ENCODE results near the gene ANTXR2. TPM values are rescaled to one million over a fixed set of nuclear protein-coding genes. Genes with fewer than 3 reads are reported as not detected.

ANTXR2 gene
- total RNA-seq, 2 experiments from 2014 or later, result not detected

GRCh38 chr4:79882806-79883205 lies 190.2 kb downstream of the ANTXR2 start:
- Histone ChIP-seq H3K4me2 (ENCODE audit: low read length) (no peak overlapping the region), H3K27ac (ENCODE audit: low read depth, low read length, poor library complexity, severe bottlenecking) (no peak overlapping the region), H3K79me2 (ENCODE audit: insufficient read depth, low read depth, low read length) (no peaks in the 10 kb centered on the region), H3K9me3 (ENCODE audit: low read length) (no peaks in the 10 kb centered on the region), H3K9me2 (ENCODE audit: insufficient read depth, low read length) (no peaks in the 10 kb centered on the region), H3K36me3 (ENCODE audit: insufficient read depth, low read length) (no peaks in the 10 kb centered on the region), H3K4me3 (ENCODE audit: low read depth, low read length, poor library complexity, severe bottlenecking) (no peak overlapping the region), H2AFZ (ENCODE audit: low read length) (no peak overlapping the region), H4K20me1 (ENCODE audit: insufficient read depth, low read length) (no peaks in the 10 kb centered on the region), H3K4me1 (ENCODE audit: insufficient read depth, low read length, poor library complexity, severe bottlenecking) (no peaks in the 10 kb centered on the region)
- ChIA-PET POLR2A (interaction anchor here (0.7 kb wide), 1 partner anchor 48 kb away, joined by 3 read pairs; no protein-coding TSS in a partner anchor), CTCF (ENCODE audit: unreplicated experiment) (no interaction called here)
- DNase-seq (ENCODE audit: low spot score), result no peak
- no peak for TF ChIP-seq CTCF (conservative IDR thresholded peaks at IDR 0.05; ENCODE audit: low read length)
- no peak for TF ChIP-seq EZH2phosphoT487 (IDR thresholded peaks at IDR 0.05; ENCODE audit: borderline replicate concordance, low read depth, low read length)
- intact Hi-C loops (cut with micrococcal nuclease; ENCODE audit: unreplicated experiment), result no loop called here
- no TSS peak for BruUV-seq (replicated peaks)

- Histone ChIP-seq H3K79me2 (ENCODE audit: insufficient read depth, low read depth, low read length) (no peaks in the 10 kb centered on the region), H2AFZ (ENCODE audit: low read length) (no peak overlapping the region), H3K4me1 (ENCODE audit: insufficient read depth, low read length, poor library complexity, severe bottlenecking) (no peaks in the 10 kb centered on the region), H3K9me3 (ENCODE audit: low read length) (no peaks in the 10 kb centered on the region), H3K4me2 (ENCODE audit: low read length) (no peak overlapping the region), H4K20me1 (ENCODE audit: insufficient read depth, low read length) (no peaks in the 10 kb centered on the region), H3K9me2 (ENCODE audit: insufficient read depth, low read length) (no peaks in the 10 kb centered on the region), H3K27ac (ENCODE audit: low read depth, low read length, poor library complexity, severe bottlenecking) (no peak overlapping the region), H3K4me3 (ENCODE audit: low read depth, low read length, poor library complexity, severe bottlenecking) (no peak overlapping the region), H3K36me3 (ENCODE audit: insufficient read depth, low read length) (no peaks in the 10 kb centered on the region)
- POLR2A ChIA-PET, result no interaction called here
- no peak for TF ChIP-seq CTCF (conservative IDR thresholded peaks at IDR 0.05; ENCODE audit: low read length)
- no peak for TF ChIP-seq EZH2phosphoT487 (IDR thresholded peaks at IDR 0.05; ENCODE audit: borderline replicate concordance, low read depth, low read length)
- BruUV-seq (replicated peaks), result no TSS peak
- no peak for DNase-seq (ENCODE audit: low spot score)
- CTCF ChIA-PET (ENCODE audit: unreplicated experiment), result no interaction called here
- intact Hi-C loops (cut with micrococcal nuclease; ENCODE audit: unreplicated experiment), result no loop called here
Measured at GRCh38 chr4:79881407-79881806, 191.6 kb downstream of the ANTXR2 start.

- no TSS peak for BruUV-seq (replicated peaks)
- Histone ChIP-seq H3K79me2 (ENCODE audit: insufficient read depth, low read depth, low read length) (no peaks in the 10 kb centered on the region), H3K9me2 (ENCODE audit: insufficient read depth, low read length) (no peaks in the 10 kb centered on the region), H3K4me1 (ENCODE audit: insufficient read depth, low read length, poor library complexity, severe bottlenecking) (no peaks in the 10 kb centered on the region), H2AFZ (ENCODE audit: low read length) (no peak overlapping the region), H4K20me1 (ENCODE audit: insufficient read depth, low read length) (no peaks in the 10 kb centered on the region), H3K4me2 (ENCODE audit: low read length) (no peak overlapping the region), H3K36me3 (ENCODE audit: insufficient read depth, low read length) (no peaks in the 10 kb centered on the region), H3K4me3 (ENCODE audit: low read depth, low read length, poor library complexity, severe bottlenecking) (no peak overlapping the region), H3K9me3 (ENCODE audit: low read length) (no peaks in the 10 kb centered on the region), H3K27ac (ENCODE audit: low read depth, low read length, poor library complexity, severe bottlenecking) (no peak overlapping the region)
- no peak for DNase-seq (ENCODE audit: low spot score)
- CTCF ChIA-PET (ENCODE audit: unreplicated experiment), result no interaction called here
- POLR2A ChIA-PET, result no interaction called here
- TF ChIP-seq CTCF (conservative IDR thresholded peaks at IDR 0.05; ENCODE audit: low read length) (no peak), EZH2phosphoT487 (IDR thresholded peaks at IDR 0.05; ENCODE audit: borderline replicate concordance, low read depth, low read length) (no peak)
- intact Hi-C loops (cut with micrococcal nuclease; ENCODE audit: unreplicated experiment), result no loop called here
Measured at GRCh38 chr4:79877511-79877910, 195.5 kb downstream of the ANTXR2 start.
